Measurements from ENCODE around the gene TSNAX.

DNA sequence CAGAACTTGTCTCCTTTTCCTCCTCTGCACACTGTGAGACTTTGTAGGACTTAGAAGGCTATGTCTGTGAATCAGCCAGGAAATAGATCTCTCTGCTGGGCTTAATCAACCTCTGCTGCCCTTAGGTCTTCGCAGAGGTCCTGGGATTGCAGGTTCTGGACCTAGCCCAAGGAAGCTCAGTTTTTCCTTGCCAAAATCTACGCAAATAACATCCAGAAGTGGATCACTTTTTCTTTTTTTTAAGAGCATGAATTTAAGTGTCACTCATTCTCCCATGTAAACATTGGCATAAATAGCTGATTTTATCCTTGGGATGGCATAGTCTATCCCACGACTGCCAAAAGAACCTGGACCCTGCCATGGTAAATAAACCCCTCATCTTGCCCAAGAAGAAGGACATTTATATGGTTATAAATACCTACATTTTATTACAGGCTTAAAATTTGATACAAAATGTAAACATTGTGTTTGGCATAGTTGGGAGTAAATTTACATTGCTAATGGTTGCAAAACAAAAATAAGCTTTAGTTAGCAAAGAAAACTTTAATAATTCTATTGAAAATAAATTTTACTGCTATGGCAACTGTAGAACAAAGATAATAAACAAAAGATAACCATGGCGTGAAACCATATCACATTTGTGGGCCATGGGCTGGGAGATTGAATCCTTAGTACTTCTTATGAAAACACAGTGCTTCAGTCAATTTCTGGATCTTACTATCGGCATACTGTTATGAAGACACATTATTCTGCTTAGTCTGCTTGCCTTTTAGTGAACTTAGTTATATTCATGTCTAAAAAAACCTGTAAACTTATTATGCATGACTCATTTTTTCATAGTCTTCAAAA is 73.6 kb downstream of the TSNAX start:
- TF ChIP-seq POLR2A (IDR thresholded peaks at IDR 0.05; ENCODE audit: low read depth, low read length) = no peak
- no peak for TF ChIP-seq SPI1 (IDR thresholded peaks at IDR 0.05; ENCODE audit: low read depth, low read length)
- no peak for TF ChIP-seq POU2F2 (IDR thresholded peaks at IDR 0.05; ENCODE audit: low read depth, low read length)
- TF ChIP-seq POLR2AphosphoS5 (IDR thresholded peaks at IDR 0.05; ENCODE audit: low read depth, low read length) = no peak

Data from GM12891 (cell line).